PC-3 (cell line): Measurements from ENCODE around the gene TMEM191C. TPM values are rescaled to one million over a fixed set of nuclear protein-coding genes. Genes with fewer than 3 reads are reported as not detected.
"Not testable (repeated sequence)": the region's sequence is repeated elsewhere in the genome, so short reads cannot be mapped to it uniquely, and the experiment has no call there.

Experiments used
- ATAC-seq: fragments of 200-7000 bp; cut with Tn5 transposase; 2 replicates; pipeline ENCODE4 v1.9.1; 2020; ENCODE audit warnings: mild to moderate bottlenecking, moderate library complexity
- BruUV-seq: library from RNA; stranded (reverse); fragments of 400-500 nt; replicated peaks from 2 replicates; lab custom pipeline; 2021; lab: Mats Ljungman, UMichigan
- CTCF ChIA-PET: fragments of 300-600 bp; sonication (Branson Sonifier 250); formaldehyde crosslinking; loops from one replicate; lab custom pipeline; 2022; ENCODE audit warnings: antibody characterized with exemption; lab: Charles Lee
- POLR2A ChIA-PET: fragments of 300-600 bp; sonication (Branson Sonifier 250); formaldehyde crosslinking; loops from one replicate; lab custom pipeline; 2022; ENCODE audit warnings: antibody characterized with exemption; ENCODE audit not compliant: unreplicated experiment; lab: Charles Lee
- DNase-seq: peaks from one replicate; pipeline ENCODE4 v3.0.0-alpha.2; 2015
- H2AFZ ChIP-seq: fragments of 300-600 bp; sonication (generic); 2 replicates; pipeline ENCODE4 v1.6.0; 2016; ENCODE audit warnings: antibody characterized with exemption, low read length
- H3F3A ChIP-seq: fragments of 300-600 bp; sonication (generic); one replicate; pipeline ENCODE4 v1.6.0; 2017; ENCODE audit warnings: antibody characterized with exemption, low read length, control low read depth, mild to moderate bottlenecking; ENCODE audit not compliant: unreplicated experiment
- H3K27ac ChIP-seq: fragments of 300-600 bp; sonication (generic); 2 replicates; pipeline ENCODE4 v1.5.1; 2016; ENCODE audit warnings: mild to moderate bottlenecking, low read length
- H3K27me3 ChIP-seq: fragments of 300-600 bp; sonication (generic); 2 replicates; pipeline ENCODE4 v1.6.1; 2016; ENCODE audit warnings: low read length, mixed read lengths
- H3K36me3 ChIP-seq: fragments of 300-600 bp; sonication (generic); 2 replicates; pipeline ENCODE4 v1.6.1; 2016; ENCODE audit warnings: low read depth, mixed run types, low read length, mixed read lengths
- H3K4me1 ChIP-seq: fragments of 300-600 bp; sonication (generic); 2 replicates; pipeline ENCODE4 v1.5.1; 2016; ENCODE audit warnings: low read length; ENCODE audit not compliant: insufficient read depth
- H3K4me2 ChIP-seq: fragments of 300-600 bp; sonication (generic); 2 replicates; pipeline ENCODE4 v1.6.0; 2016; ENCODE audit warnings: low read length
- H3K4me3 ChIP-seq: fragments of 300-600 bp; sonication (generic); 2 replicates; pipeline ENCODE4 v1.5.1; 2016; ENCODE audit warnings: mild to moderate bottlenecking, low read length, mixed read lengths
- H3K79me2 ChIP-seq: fragments of 300-600 bp; sonication (generic); 2 replicates; pipeline ENCODE4 v1.6.1; 2017; ENCODE audit warnings: low read length, mixed read lengths
- H3K9ac ChIP-seq: fragments of 300-600 bp; sonication (generic); 2 replicates; pipeline ENCODE4 v1.6.0; 2016; ENCODE audit warnings: mild to moderate bottlenecking, low read length
- H3K9me2 ChIP-seq: fragments of 300-600 bp; sonication (generic); replicated peaks from 2 replicates; pipeline ENCODE4 v1.6.1; 2016; ENCODE audit warnings: mixed run types, low read length, mixed read lengths
- H3K9me3 ChIP-seq: fragments of 300-600 bp; sonication (generic); 2 replicates; pipeline ENCODE4 v1.6.1; 2016; ENCODE audit warnings: low read length, mixed read lengths
- H4K20me1 ChIP-seq: fragments of 300-600 bp; sonication (generic); 2 replicates; pipeline ENCODE4 v1.6.1; 2016; ENCODE audit warnings: low read length, mixed read lengths
- intact Hi-C: fragments of 100-400 bp; cut with micrococcal nuclease; formaldehyde crosslinking; loops from 2 replicates; pipeline ENCODE4 v1.9.0; 2023
- total RNA-seq: library from RNA; depleted of rRNA; stranded (reverse); fragments of >200 nt; gene quantifications from 2 replicates; pipeline ENCODE4 v1.2.3, GENCODE V29; 2014

The TMEM191C gene
- total RNA-seq, 1 experiment from 2014 or later = 6.7 TPM

GRCh38 chr22:21434378-21435233, 32.6 kb upstream of the TMEM191C start:
- H3K9me3 ChIP-seq, POLR2A ChIA-PET, H3K9ac ChIP-seq, BruUV-seq, H3K4me2 ChIP-seq, ATAC-seq, H3K9me2 ChIP-seq, H3K27me3 ChIP-seq, intact Hi-C loops, H3F3A ChIP-seq, H3K79me2 ChIP-seq, H3K36me3 ChIP-seq, H3K4me3 ChIP-seq, H4K20me1 ChIP-seq, H3K27ac ChIP-seq, DNase-seq, H3K4me1 ChIP-seq, CTCF ChIA-PET, H2AFZ ChIP-seq: not testable (repeated sequence)

- DNase-seq, H2AFZ ChIP-seq, H3K9ac ChIP-seq, CTCF ChIA-PET, H3K4me3 ChIP-seq, H3K27me3 ChIP-seq, intact Hi-C loops, H3K9me2 ChIP-seq, POLR2A ChIA-PET, H3K4me1 ChIP-seq, H3K79me2 ChIP-seq, H4K20me1 ChIP-seq, H3K9me3 ChIP-seq, H3K27ac ChIP-seq, H3K4me2 ChIP-seq, H3F3A ChIP-seq, H3K36me3 ChIP-seq, BruUV-seq: not testable (repeated sequence)
- peak; percentile 75 for ATAC-seq
Observed at GRCh38 chr22:21435998-21436810, 31.0 kb upstream of the TMEM191C start.

- CTCF ChIA-PET, H3K9me2 ChIP-seq, H3K4me2 ChIP-seq, H3K4me1 ChIP-seq, ATAC-seq, POLR2A ChIA-PET, H3K27ac ChIP-seq, H4K20me1 ChIP-seq, H3F3A ChIP-seq, H3K9me3 ChIP-seq, H3K27me3 ChIP-seq, DNase-seq, H3K36me3 ChIP-seq, H3K4me3 ChIP-seq, H2AFZ ChIP-seq, H3K79me2 ChIP-seq, intact Hi-C loops, H3K9ac ChIP-seq, BruUV-seq: not testable (repeated sequence)
Observed at GRCh38 chr22:21438013-21438412, 29.2 kb upstream of the TMEM191C start.

- BruUV-seq, H3K4me1 ChIP-seq, H3K4me2 ChIP-seq, H3K79me2 ChIP-seq, H3K27ac ChIP-seq, POLR2A ChIA-PET, CTCF ChIA-PET, H2AFZ ChIP-seq, H3F3A ChIP-seq, intact Hi-C loops, H3K9me3 ChIP-seq, H3K4me3 ChIP-seq, DNase-seq, H3K36me3 ChIP-seq, H3K9ac ChIP-seq, H3K9me2 ChIP-seq, ATAC-seq, H4K20me1 ChIP-seq, H3K27me3 ChIP-seq: not testable (repeated sequence)
Observed at GRCh38 chr22:21440018-21440636, 27.1 kb upstream of the TMEM191C start.

- H3K9ac ChIP-seq, H3K4me3 ChIP-seq, H3K27me3 ChIP-seq, H3K9me3 ChIP-seq, H3K79me2 ChIP-seq, DNase-seq, H2AFZ ChIP-seq, H3K36me3 ChIP-seq, H3F3A ChIP-seq, H4K20me1 ChIP-seq, CTCF ChIA-PET, H3K9me2 ChIP-seq, H3K4me1 ChIP-seq, BruUV-seq, H3K27ac ChIP-seq, intact Hi-C loops, POLR2A ChIA-PET, H3K4me2 ChIP-seq: not testable (repeated sequence)
- ATAC-seq = peak; percentile 69
Observed at GRCh38 chr22:21440676-21441075, 26.5 kb upstream of the TMEM191C start.

- H3K27ac ChIP-seq, H4K20me1 ChIP-seq, H3K36me3 ChIP-seq, H3K4me1 ChIP-seq, H3F3A ChIP-seq, H3K4me3 ChIP-seq, H3K9ac ChIP-seq, H3K9me2 ChIP-seq, H3K79me2 ChIP-seq, H2AFZ ChIP-seq, BruUV-seq, H3K27me3 ChIP-seq, H3K4me2 ChIP-seq, DNase-seq, ATAC-seq, intact Hi-C loops, POLR2A ChIA-PET, CTCF ChIA-PET, H3K9me3 ChIP-seq: not testable (repeated sequence)
Observed at GRCh38 chr22:21441170-21441569, 26.0 kb upstream of the TMEM191C start.
